GM12874 (cell line): ENCODE results near the gene SDK1.

ENCODE experiments used
- TF ChIP-seq, protein P1 (sequence below): IDR thresholded peaks from 2 replicates; pipeline ENCODE4 v1.5.1; 2011; ENCODE audit warnings: low read depth, mild to moderate bottlenecking, control low read depth, low read length, moderate library complexity; ENCODE audit not compliant: insufficient read depth

The SDK1 gene

GRCh38 chr7:3464900-3465622 is 164.0 kb downstream of the SDK1 start:
- TF ChIP-seq, protein P1, sequence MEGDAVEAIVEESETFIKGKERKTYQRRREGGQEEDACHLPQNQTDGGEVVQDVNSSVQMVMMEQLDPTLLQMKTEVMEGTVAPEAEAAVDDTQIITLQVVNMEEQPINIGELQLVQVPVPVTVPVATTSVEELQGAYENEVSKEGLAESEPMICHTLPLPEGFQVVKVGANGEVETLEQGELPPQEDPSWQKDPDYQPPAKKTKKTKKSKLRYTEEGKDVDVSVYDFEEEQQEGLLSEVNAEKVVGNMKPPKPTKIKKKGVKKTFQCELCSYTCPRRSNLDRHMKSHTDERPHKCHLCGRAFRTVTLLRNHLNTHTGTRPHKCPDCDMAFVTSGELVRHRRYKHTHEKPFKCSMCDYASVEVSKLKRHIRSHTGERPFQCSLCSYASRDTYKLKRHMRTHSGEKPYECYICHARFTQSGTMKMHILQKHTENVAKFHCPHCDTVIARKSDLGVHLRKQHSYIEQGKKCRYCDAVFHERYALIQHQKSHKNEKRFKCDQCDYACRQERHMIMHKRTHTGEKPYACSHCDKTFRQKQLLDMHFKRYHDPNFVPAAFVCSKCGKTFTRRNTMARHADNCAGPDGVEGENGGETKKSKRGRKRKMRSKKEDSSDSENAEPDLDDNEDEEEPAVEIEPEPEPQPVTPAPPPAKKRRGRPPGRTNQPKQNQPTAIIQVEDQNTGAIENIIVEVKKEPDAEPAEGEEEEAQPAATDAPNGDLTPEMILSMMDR: no peak

DNA sequence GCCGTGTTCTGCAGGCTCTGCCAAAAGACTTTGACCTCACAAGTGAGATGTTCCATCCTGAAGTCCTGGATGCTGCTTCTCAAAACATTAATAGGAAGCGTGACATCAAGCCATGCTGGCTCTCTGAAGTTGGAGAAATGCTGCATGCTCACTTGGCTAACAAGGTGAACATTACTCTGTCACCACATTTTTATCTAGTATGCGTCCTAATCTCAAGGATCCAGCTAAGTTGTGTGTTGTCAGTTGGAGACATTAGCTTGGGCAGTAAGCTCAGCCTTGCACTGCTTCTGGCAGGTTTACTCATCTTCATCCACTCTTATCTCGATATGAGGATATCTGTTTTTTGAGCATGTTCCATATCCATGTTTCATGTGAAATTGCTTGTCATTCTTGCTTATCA is 165.2 kb downstream of the SDK1 start:
- TF ChIP-seq, protein P1: no peak

DNA sequence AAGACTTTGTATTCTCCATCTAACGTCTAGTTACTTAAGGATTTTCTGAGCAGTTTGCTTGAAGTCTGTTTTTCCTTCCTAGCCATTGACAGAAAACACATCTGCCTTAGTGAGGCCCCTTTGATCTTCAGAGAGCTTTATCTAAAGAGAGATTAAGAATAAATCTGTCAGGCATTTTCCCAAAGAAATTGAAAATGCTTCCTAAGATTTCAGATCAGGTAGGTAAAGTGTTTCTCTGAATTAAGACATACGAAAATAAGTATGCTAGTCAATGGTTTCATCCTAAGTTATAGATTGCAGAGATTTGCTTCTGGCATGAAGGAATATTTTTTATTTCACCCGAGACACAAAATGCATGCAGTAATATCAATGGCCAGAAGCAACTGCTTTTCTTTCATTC is 168.6 kb downstream of the SDK1 start:
- TF ChIP-seq, protein P1: no peak

DNA sequence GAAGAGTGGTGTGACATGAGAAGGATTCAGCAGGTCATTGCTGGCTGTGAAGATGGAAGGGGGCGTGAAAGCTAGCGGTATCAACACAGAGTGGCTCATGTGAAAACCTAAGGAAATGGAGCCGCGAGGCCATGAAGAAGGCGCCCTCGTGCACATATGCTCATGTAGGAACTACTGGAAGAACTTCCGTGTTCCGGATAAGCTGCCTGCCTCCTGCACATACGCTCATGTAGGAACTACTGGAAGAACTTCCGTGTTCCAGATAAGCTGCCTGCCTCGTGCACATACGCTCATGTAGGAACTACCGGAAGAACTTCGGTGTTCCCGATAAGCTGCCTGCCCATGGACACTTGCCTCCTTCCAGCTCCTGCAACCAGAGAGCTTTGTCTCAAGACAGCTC is 179.1 kb downstream of the SDK1 start:
- TF ChIP-seq, protein P1: no peak

GRCh38 chr7:3481435-3481834 is 180.4 kb downstream of the SDK1 start:
- TF ChIP-seq, protein P1: no peak

- TF ChIP-seq, protein P1: peak; percentile 30; the same call in 1 of the 2 replicates
Observed at GRCh38 chr7:3482147-3482921, 181.3 kb downstream of the SDK1 start.

DNA sequence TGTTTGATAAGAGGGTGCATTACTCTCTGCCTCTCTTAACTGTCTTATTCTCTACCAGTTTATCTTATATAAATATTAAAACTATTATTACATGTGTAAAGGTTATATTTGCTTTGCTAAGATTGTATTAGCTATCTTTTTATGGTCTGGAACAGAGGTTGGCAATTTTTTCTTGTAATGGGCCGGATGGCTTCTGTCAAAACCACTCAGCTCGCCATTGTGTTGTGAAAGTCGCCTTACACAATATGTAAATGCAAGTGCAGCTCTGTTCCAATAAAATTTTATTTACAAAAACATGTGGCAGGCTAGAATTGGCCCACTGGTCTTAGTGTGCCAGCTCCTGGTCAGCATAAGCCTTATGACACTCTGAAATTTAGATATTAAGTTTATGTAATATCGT is 185.8 kb downstream of the SDK1 start:
- TF ChIP-seq, protein P1: no peak
